Measurements from ENCODE around the gene CD163. TPM values are rescaled to one million over a fixed set of nuclear protein-coding genes. Genes with fewer than 3 reads are reported as not detected.

Gene CD163
- total RNA-seq, 1 experiment from 2014 or later = 0.07 TPM

GRCh38 chr12:7451756-7452155 is 51.8 kb downstream of the CD163 start:
- Histone ChIP-seq H3K4me1 (ENCODE audit: insufficient read depth, low read length) (no peaks in the 10 kb centered on the region), H4K5ac (ENCODE audit: insufficient read length, low read depth, low read length) (no peak overlapping the region), H2AFZ (ENCODE audit: low read length) (no peak overlapping the region), H4K8ac (replicated peaks; ENCODE audit: insufficient read length, low read depth, low read length) (no peak overlapping the region), H3T11ph (ENCODE audit: low read length) (no peak overlapping the region), H3K9ac (ENCODE audit: extremely low read depth, insufficient read length, low read length) (no peak overlapping the region), H2BK12ac (ENCODE audit: insufficient read length, low read depth, low read length) (no peak overlapping the region), H3K23me2 (ENCODE audit: insufficient read length, low read depth, low read length, poor library complexity, severe bottlenecking) (no peaks in the 10 kb centered on the region), H4K20me1 (ENCODE audit: control insufficient read depth, insufficient read depth, insufficient read length) (no peaks in the 10 kb centered on the region), H3K4me2 (ENCODE audit: insufficient read depth, insufficient read length, low read length) (no peak overlapping the region), H3K4ac (ENCODE audit: low read depth, low read length) (no peak overlapping the region), H3K27me3 (ENCODE audit: insufficient read depth, low read length) (no peaks in the 10 kb centered on the region), H3K27ac (ENCODE audit: insufficient read length, low read depth, low read length) (no peak overlapping the region), H3K18ac (ENCODE audit: insufficient read length, low read depth, low read length) (no peak overlapping the region), H4K91ac (ENCODE audit: insufficient read length, low read depth, low read length) (no peak overlapping the region), H3K23ac (ENCODE audit: insufficient read length, low read depth, low read length) (no peak overlapping the region), H2AK5ac (ENCODE audit: insufficient read length, low read length) (no peak overlapping the region), H3K14ac (ENCODE audit: insufficient read depth, low read length) (no peak overlapping the region), H2BK20ac (ENCODE audit: low read depth, low read length, poor library complexity, severe bottlenecking) (no peak overlapping the region), H3K79me1 (ENCODE audit: insufficient read depth, low read depth, low read length, poor library complexity, severe bottlenecking) (no peaks in the 10 kb centered on the region), H3K56ac (ENCODE audit: insufficient read length, low read depth, low read length) (no peak overlapping the region), H3K79me2 (ENCODE audit: insufficient read depth, low read length) (no peaks in the 10 kb centered on the region), H2BK120ac (ENCODE audit: low read depth, low read length, poor library complexity, severe bottlenecking) (no peak overlapping the region), H2BK5ac (ENCODE audit: insufficient read length, low read length) (no peak overlapping the region), H2BK15ac (ENCODE audit: low read depth, low read length) (no peak overlapping the region), H3K9me3 (ENCODE audit: control insufficient read depth, low read depth, low read length) (no peaks in the 10 kb centered on the region)
- Mint-ChIP-seq H3K36me3 (ENCODE audit: insufficient read depth in 1 of 3, low read depth in 3 of 3) (no peaks in the 10 kb centered on the region), H3K27ac (no peak overlapping the region), H3K9me3 (no peaks in the 10 kb centered on the region; a peak in 1 of 5 replicates), H3K4me1 (peaks cover 0 to 6% of the 10 kb centered on the region in 2 experiments; a peak in 1 of 4 replicates), H3K27me3 (ENCODE audit: low read depth) (no peaks in the 10 kb centered on the region), H3K4me3 (no peak overlapping the region)
- DNase-seq = no peak
- no CpG with 5 or more reads among the region's 3 CpGs for WGBS (ENCODE audit: extremely low coverage, insufficient read length, low lambda C conversion rate)
- no peak for TF ChIP-seq CTCF (conservative IDR thresholded peaks at IDR 0.05)
